CD4-positive, alpha-beta T cell (primary cell): ENCODE measurements around the gene ARSJ. TPM values are rescaled to one million over a fixed set of nuclear protein-coding genes. Genes with fewer than 3 reads are reported as not detected.

ENCODE experiments used
- ATAC-seq: fragments of 200-7000 bp; cut with Tn5 transposase; one replicate; pipeline ENCODE4 v1.10.0; 2022; ENCODE audit warnings: mild to moderate bottlenecking; ENCODE audit not compliant: poor library complexity
- CTCF ChIA-PET: fragments of 350-600 bp; sonication (Branson Sonifier 250); formaldehyde crosslinking; loops from one replicate; lab custom pipeline; 2021; ENCODE audit warnings: antibody characterized with exemption, inconsistent platforms; lab: Charles Lee
- POLR2A ChIA-PET: fragments of 350-600 bp; sonication (Branson Sonifier 250); formaldehyde crosslinking; loops from one replicate; lab custom pipeline; 2021; ENCODE audit warnings: antibody characterized with exemption, inconsistent platforms; lab: Charles Lee
- DNase-seq, 14 experiments: peaks; one replicate each; pipeline ENCODE4 v3.0.0-alpha.2; 2013 to 2020; ENCODE audit warnings: mixed read lengths in 2 of 14
- H3K27ac ChIP-seq, 2 donors: one replicate each; pipeline versions ENCODE4 v1.5.1 to v1.7.0; 2013; ENCODE audit warnings: low read length in 2 of 2, low read depth in 1 of 2, mild to moderate bottlenecking in 1 of 2
- H3K27me3 ChIP-seq, 2 experiments: 1 replicate in 1 of 2; 2 replicates in 1 of 2; pipeline versions ENCODE4 v1.6.1 to v1.7.0; 2013; ENCODE audit warnings: low read length in 2 of 2, control low read depth in 1 of 2, mild to moderate bottlenecking in 1 of 2, moderate library complexity in 1 of 2; ENCODE audit not compliant: insufficient read depth in 2 of 2, control insufficient read depth in 1 of 2
- H3K36me3 ChIP-seq: one replicate; pipeline ENCODE4 v1.6.1; 2013; ENCODE audit warnings: low read length, control low read depth; ENCODE audit not compliant: insufficient read depth
- H3K4me1 ChIP-seq: one replicate; pipeline ENCODE4 v1.6.1; 2013; ENCODE audit warnings: low read length, control low read depth; ENCODE audit not compliant: insufficient read depth
- H3K4me3 ChIP-seq: one replicate; pipeline ENCODE4 v1.5.1; 2013; ENCODE audit warnings: mild to moderate bottlenecking, low read length, moderate library complexity
- H3K9me3 ChIP-seq, 2 experiments: 1 replicate in 1 of 2; 2 replicates in 1 of 2; pipeline versions ENCODE4 v1.6.1 to v1.7.0; 2013; ENCODE audit warnings: low read length in 2 of 2, mild to moderate bottlenecking in 2 of 2, control low read depth in 1 of 2, moderate library complexity in 1 of 2; ENCODE audit not compliant: control insufficient read depth in 1 of 2, insufficient read depth in 1 of 2
- H3K27ac Mint-ChIP-seq: one replicate; pipeline ENCODE4 v1.8.0; 2020; ENCODE audit warnings: mixed read lengths
- H3K27me3 Mint-ChIP-seq: one replicate; pipeline ENCODE4 v1.8.0; 2021; ENCODE audit warnings: mixed read lengths
- H3K36me3 Mint-ChIP-seq: one replicate; pipeline ENCODE4 v1.8.0; 2021; ENCODE audit warnings: low read depth, mixed read lengths
- H3K4me1 Mint-ChIP-seq: one replicate; pipeline ENCODE4 v1.8.0; 2021; ENCODE audit warnings: low read depth, mixed read lengths
- H3K4me3 Mint-ChIP-seq: one replicate; pipeline ENCODE4 v1.8.0; 2020; ENCODE audit warnings: mild to moderate bottlenecking, mixed read lengths
- H3K9me3 Mint-ChIP-seq: one replicate; pipeline ENCODE4 v1.8.0; 2020; ENCODE audit warnings: mixed read lengths
- intact Hi-C, 2 experiments: fragments of 100-400 bp; cut with DNase I in 1 of 2; cut with micrococcal nuclease in 1 of 2; formaldehyde crosslinking; loops; one replicate each; pipeline versions ENCODE4 v1.15.1 to v1.9.0; 2023 to 2025; cut with DNase I, micrococcal nuclease
- total RNA-seq, 174 experiments: library from RNA in 2 of 174; stranded (reverse) in 2 of 174; gene quantifications; one replicate each; pipeline ENCODE4 v1.2.3 and lab custom pipeline; 2021 to 2026
- TF ChIP-seq, protein P1 (sequence below): fragments of 200-600 bp; IDR thresholded peaks from one replicate; pipeline ENCODE4 v1.8.0; 2022; ENCODE audit warnings: antibody characterized with exemption, mild to moderate bottlenecking

Gene ARSJ
- total RNA-seq, 2 experiments from 2014 or later, result not detected

GRCh38 chr4:113962719-113963265 lies 16.7 kb downstream of the ARSJ start:
- ChIA-PET POLR2A (no interaction called here), CTCF (no interaction called here)
- H3K4me3 ChIP-seq, result no peak overlapping the region
- ATAC-seq (no peak), DNase-seq (no peak)
- Mint-ChIP-seq H3K4me1 (no peaks in the 10 kb centered on the region), H3K9me3 (no peaks in the 10 kb centered on the region), H3K36me3 (no peaks in the 10 kb centered on the region), H3K4me3 (no peak overlapping the region), H3K27me3 (no peaks in the 10 kb centered on the region), H3K27ac (no peak overlapping the region)
- H3K4me1 ChIP-seq, result no peaks in the 10 kb centered on the region
- H3K27me3 ChIP-seq, result no peaks in the 10 kb centered on the region
- no peaks in the 10 kb centered on the region for H3K36me3 ChIP-seq
- TF ChIP-seq, protein P1, sequence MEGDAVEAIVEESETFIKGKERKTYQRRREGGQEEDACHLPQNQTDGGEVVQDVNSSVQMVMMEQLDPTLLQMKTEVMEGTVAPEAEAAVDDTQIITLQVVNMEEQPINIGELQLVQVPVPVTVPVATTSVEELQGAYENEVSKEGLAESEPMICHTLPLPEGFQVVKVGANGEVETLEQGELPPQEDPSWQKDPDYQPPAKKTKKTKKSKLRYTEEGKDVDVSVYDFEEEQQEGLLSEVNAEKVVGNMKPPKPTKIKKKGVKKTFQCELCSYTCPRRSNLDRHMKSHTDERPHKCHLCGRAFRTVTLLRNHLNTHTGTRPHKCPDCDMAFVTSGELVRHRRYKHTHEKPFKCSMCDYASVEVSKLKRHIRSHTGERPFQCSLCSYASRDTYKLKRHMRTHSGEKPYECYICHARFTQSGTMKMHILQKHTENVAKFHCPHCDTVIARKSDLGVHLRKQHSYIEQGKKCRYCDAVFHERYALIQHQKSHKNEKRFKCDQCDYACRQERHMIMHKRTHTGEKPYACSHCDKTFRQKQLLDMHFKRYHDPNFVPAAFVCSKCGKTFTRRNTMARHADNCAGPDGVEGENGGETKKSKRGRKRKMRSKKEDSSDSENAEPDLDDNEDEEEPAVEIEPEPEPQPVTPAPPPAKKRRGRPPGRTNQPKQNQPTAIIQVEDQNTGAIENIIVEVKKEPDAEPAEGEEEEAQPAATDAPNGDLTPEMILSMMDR, result no peak
- peaks cover 0 to 6% of the 10 kb centered on the region in 2 experiments for H3K9me3 ChIP-seq
- no peak overlapping the region for H3K27ac ChIP-seq
- intact Hi-C loops, result no loop called here

DNA sequence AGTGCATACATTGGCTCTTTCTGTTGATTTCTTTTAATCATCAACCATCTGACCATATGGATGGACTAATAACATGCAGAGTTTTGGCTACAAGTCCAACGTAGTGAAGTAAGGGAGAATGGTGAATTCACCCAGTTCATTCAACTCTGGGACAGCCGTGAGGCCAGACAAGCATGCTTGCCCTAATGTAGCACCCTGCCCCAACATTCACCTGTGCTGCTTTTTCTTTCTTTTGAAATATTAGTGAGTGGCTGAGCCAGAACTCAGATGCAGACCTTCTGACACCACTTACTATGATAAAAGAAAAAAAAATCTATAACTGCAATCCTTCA lies 17.5 kb downstream of the ARSJ start:
- H3K36me3 ChIP-seq, result no peaks in the 10 kb centered on the region
- no peaks in the 10 kb centered on the region for H3K27me3 ChIP-seq
- peaks cover 0 to 6% of the 10 kb centered on the region in 2 experiments for H3K9me3 ChIP-seq
- TF ChIP-seq, protein P1, result no peak
- no peak overlapping the region for H3K27ac Mint-ChIP-seq
- H3K4me1 ChIP-seq, result no peaks in the 10 kb centered on the region
- H3K4me3 Mint-ChIP-seq, result no peak overlapping the region
- CTCF ChIA-PET, result no interaction called here
- H3K4me3 ChIP-seq, result no peak overlapping the region
- no peaks in the 10 kb centered on the region for H3K4me1 Mint-ChIP-seq
- intact Hi-C loops, result no loop called here
- no peak for DNase-seq
- H3K9me3 Mint-ChIP-seq, result no peaks in the 10 kb centered on the region
- no peak overlapping the region for H3K27ac ChIP-seq
- no peaks in the 10 kb centered on the region for H3K27me3 Mint-ChIP-seq
- ATAC-seq, result no peak
- POLR2A ChIA-PET, result no interaction called here
- no peaks in the 10 kb centered on the region for H3K36me3 Mint-ChIP-seq

- ChIA-PET POLR2A (no interaction called here), CTCF (interaction anchor here (0.9 kb wide), 1 partner anchor 10 kb away, joined by 3 read pairs; no protein-coding TSS in a partner anchor)
- intact Hi-C loops, result no loop called here
- Histone ChIP-seq H3K27me3 (no peaks in the 10 kb centered on the region), H3K36me3 (no peaks in the 10 kb centered on the region), H3K9me3 (peaks cover 0 to 6% of the 10 kb centered on the region in 2 experiments), H3K27ac (no peak overlapping the region), H3K4me3 (no peak overlapping the region), H3K4me1 (no peaks in the 10 kb centered on the region)
- TF ChIP-seq, protein P1, result no peak
- no peaks in the 10 kb centered on the region for H3K27me3 Mint-ChIP-seq
- ATAC-seq (no peak), DNase-seq (no peak)
- H3K4me3 Mint-ChIP-seq, result no peak overlapping the region
- no peak overlapping the region for H3K27ac Mint-ChIP-seq
- H3K4me1 Mint-ChIP-seq, result no peaks in the 10 kb centered on the region
- H3K36me3 Mint-ChIP-seq, result no peaks in the 10 kb centered on the region
- no peaks in the 10 kb centered on the region for H3K9me3 Mint-ChIP-seq
These were observed 18.6 kb downstream of the ARSJ start for GRCh38 chr4:113960684-113961321.
